Mammary epithelial cell (primary cell): ENCODE measurements around the gene AAMDC.

Source experiments
- EZH2 ChIP-seq: IDR thresholded peaks from 2 replicates; pipeline ENCODE4 v1.6.1; 2012; ENCODE audit warnings: low read length, inconsistent platforms, borderline replicate concordance
- TF ChIP-seq, protein P1 (sequence below), 2 donors: IDR thresholded peaks in 1 of 2; conservative IDR thresholded peaks in 1 of 2; 2 replicates each; pipeline ENCODE4 v1.5.1; 2011 to 2012; ENCODE audit warnings: inconsistent platforms in 2 of 2, low read length in 2 of 2, mild to moderate bottlenecking in 2 of 2, control low read depth in 1 of 2, low read depth in 1 of 2; ENCODE audit not compliant: insufficient read depth in 1 of 2; ENCODE audit errors: extremely low read depth in 1 of 2

DNA sequence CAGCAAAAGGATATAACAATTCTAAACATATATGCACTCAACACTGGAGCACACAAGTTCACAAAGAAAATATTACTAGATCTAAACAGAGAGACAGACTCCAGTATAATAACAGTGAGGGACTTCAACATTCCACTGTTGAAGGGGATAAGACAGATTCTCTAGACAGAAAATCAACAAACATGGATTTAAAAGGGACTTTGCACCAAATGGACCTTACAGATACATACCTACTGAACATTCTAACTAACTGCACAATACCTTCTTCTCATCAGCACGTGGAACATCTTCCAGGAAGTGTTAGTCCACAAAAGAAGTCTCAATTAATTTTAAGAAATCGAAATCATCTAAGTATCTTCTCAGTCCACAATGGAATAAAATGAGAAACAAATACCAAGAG, 27.0 kb upstream of the AAMDC start:
- TF ChIP-seq, protein P1, sequence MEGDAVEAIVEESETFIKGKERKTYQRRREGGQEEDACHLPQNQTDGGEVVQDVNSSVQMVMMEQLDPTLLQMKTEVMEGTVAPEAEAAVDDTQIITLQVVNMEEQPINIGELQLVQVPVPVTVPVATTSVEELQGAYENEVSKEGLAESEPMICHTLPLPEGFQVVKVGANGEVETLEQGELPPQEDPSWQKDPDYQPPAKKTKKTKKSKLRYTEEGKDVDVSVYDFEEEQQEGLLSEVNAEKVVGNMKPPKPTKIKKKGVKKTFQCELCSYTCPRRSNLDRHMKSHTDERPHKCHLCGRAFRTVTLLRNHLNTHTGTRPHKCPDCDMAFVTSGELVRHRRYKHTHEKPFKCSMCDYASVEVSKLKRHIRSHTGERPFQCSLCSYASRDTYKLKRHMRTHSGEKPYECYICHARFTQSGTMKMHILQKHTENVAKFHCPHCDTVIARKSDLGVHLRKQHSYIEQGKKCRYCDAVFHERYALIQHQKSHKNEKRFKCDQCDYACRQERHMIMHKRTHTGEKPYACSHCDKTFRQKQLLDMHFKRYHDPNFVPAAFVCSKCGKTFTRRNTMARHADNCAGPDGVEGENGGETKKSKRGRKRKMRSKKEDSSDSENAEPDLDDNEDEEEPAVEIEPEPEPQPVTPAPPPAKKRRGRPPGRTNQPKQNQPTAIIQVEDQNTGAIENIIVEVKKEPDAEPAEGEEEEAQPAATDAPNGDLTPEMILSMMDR (conservative IDR thresholded peaks at IDR 0.05 in 1 of 2, IDR thresholded peaks at IDR 0.05 in 1 of 2; ENCODE audit: extremely low read depth in 1 of 2, insufficient read depth in 1 of 2, low read depth in 1 of 2, low read length in 2 of 2) = no peak
- no peak for TF ChIP-seq EZH2
